EL (cell line): Measurements from ENCODE around the gene NR1D1.
A peak's percentile ranks its signal among the peaks of the same experiment; 100 is the strongest.

Experiments used
- DNase-seq: peaks from one replicate; pipeline ENCODE4 v3.0.0-alpha.2; 2016

Gene NR1D1

DNA sequence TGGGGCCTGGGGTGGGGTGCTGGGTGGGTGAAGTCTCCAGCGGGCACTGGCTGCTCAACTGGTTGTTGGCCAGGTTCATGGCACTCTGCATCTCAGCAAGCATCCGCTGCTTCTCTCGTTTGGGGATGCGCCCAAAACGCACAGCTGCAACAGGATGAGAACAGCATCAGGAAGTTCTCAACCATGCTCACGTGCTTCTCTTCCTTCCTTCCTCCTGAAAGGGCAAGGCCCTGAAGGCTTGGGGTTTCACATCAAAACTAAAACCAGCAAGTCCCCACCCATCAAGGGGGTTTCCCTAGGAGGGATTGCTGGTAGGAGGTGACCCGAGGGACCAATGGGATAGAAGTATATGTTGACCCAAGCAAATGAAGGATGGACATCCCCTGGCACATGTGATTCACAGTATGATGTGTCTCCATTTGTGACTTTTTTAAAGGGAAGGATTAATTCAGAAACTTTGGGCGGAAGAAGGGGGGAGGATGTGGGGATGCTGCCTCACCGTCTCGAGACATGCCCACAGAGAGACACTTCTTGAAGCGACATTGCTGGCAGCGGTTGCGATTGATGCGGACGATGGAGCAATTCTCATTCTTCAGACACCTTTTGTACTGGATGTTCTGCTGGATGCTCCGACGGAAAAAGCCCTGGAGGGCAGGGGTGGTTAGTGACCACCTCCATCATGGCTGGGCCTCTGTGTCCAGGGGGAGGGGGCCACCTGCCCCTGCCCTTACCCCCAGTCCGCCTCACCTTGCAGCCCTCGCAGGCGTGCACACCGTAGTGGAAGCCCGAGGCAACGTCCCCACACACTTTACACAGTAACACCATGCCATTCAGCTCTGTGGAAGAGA, 4.2 kb downstream of the NR1D1 start:
- no peak for DNase-seq

DNA sequence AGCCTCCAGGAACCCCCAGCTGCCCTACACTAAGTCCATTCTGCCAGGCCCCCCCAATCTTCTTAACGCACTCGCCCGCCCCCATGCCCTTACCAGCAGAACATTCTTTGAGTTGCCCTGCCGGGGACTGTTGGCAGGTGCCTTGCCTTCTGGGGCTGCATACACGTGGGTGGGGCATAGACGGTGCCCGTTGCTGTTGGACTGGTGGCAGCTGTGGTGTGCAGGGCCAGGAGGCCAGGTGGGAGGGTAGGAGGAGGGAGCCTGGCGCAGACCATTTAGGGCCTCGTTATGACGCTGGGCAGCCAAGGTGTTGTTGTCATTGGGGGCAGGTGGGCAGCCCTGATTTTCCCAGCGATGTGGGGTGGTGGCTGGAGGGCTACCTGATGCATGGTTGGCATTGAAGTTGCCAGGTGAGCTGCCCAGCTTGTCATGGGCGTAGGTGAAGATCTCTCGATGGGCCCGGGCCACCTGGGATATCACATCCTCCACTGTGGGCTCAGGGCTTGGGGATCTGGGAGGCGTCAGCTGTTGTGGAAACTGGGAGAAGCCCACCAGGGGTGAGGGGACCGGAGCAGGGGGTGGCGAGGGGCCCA, 4.9 kb downstream of the NR1D1 start:
- DNase-seq: no peak

DNA sequence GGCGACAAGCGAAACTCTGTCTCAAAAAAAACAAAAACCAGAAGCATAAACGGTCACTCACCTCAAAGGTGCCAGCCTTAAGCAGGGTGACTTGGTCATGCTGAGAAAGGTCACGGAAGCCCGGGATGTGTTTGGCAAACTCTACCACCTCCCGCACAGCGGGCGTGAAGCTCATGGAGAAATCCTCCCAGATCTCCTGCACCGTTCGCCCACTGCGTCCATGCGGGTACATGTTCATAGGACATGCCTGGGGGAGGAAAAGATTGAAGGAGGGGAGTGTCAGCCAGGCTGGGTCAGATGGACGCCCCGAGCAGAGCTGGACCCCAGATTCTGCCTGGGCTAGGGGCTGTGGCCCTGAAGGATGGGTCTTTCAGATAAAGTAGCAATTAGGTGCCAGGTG, 5.5 kb downstream of the NR1D1 start:
- DNase-seq: no peak

DNA sequence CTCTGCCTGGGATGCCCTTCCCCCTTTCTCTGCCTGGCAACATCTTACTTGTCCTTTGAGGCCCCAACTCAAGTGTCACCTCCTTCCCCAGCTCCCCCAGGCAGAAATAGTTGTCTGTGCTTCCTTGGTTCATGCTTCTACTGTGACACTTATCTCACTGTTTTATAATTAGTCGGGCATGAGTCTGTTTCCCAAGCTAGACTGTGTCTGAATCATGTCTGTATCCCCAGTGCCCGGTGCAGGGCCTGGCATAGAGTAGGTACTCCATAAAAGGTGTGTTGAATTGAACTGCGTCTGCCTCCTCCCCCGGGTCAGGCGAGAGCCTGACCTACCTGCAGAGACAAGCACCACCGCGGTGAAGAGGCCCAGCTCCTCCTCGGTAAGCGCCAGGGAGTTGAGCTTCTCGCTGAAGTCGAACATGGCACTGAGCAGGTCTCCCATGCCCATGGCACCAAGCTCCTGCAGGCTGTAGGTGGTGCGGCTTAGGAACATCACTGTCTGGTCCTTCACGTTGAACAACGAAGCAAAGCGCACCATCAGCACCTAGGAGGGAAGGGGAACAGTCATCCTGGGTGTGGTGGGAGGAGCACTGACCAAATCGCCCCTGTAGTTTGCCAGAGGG, 6.7 kb downstream of the NR1D1 start:
- DNase-seq: no peak

DNA sequence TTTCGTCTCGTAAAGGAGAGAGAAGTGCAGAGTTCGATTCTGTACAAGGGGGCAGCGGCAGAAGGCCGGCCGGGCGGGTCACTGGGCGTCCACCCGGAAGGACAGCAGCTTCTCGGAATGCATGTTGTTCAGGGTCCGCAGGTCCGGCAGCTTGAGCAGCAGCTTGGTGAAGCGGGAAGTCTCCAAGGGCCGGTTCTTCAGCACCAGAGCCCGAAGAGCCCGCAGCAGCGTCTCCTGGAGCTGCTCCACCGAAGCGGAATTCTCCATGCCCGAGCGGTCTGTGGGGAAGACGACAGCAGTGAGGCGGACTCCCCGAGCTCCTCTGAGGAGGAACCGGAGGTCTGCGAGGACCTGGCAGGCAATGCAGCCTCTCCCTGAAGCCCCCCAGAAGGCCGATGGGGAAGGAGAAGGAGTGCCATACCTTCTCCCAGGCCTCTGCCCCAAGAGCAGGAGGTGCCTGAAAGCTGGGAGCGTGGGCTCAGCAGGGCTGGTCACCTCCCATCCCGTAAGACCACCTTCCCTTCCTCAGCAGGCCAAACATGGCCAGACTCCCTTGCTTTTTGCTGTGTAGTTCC, 7.3 kb downstream of the NR1D1 start:
- DNase-seq: no peak

DNA sequence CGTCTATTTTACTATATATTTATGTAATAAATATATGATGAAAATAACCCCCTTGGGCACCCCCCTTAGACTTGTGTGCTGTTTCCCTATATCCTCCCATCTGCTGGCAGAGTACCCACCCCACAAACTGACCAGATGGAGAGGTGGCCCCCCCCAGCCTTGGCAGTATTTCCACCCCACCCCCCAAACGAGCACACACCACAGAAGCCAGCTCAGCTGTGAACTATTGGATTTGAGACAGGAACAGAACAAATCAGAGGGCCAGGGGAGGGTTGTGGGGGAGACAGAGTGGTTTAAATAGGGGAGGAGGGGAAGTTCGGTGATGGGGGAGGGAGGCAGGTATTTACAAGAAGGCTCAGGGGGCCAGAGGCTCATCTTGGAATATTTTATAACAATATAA, 7.8 kb downstream of the NR1D1 start:
- no peak for DNase-seq

DNA sequence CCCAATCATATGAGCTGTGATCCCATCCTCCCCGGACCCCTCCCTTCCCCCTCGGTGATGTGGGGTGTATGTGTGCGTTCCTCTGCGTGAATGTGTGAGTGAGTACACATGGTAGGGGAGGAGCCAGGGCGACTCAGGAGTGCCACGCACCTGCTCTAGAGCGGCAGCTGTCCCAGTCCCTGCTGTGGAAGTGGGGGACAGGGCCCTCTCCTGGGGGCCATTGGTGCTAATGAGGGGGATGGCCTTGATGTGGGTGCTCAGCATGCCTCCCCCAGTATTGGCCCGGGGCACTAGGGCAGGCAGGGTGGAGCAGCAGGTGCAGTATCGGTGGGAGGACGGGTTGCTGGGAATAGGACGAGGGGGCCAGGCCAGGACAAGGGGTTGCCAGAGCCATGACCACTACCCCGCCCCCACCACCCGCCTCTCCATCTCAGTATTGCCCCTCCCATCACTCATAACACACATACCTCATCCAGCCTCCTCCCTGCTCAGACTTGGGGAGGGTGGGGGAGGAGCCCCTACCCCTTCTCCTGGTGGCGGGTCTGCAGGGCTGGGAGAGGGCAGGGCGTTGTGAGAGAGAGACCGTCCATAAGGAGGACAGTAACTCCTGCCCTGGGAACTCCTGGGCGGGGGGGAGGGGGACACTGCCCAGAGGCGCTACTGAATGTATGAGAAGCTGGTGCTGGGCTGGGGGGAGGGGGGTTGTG, 8.5 kb downstream of the NR1D1 start:
- DNase-seq: no peak

DNA sequence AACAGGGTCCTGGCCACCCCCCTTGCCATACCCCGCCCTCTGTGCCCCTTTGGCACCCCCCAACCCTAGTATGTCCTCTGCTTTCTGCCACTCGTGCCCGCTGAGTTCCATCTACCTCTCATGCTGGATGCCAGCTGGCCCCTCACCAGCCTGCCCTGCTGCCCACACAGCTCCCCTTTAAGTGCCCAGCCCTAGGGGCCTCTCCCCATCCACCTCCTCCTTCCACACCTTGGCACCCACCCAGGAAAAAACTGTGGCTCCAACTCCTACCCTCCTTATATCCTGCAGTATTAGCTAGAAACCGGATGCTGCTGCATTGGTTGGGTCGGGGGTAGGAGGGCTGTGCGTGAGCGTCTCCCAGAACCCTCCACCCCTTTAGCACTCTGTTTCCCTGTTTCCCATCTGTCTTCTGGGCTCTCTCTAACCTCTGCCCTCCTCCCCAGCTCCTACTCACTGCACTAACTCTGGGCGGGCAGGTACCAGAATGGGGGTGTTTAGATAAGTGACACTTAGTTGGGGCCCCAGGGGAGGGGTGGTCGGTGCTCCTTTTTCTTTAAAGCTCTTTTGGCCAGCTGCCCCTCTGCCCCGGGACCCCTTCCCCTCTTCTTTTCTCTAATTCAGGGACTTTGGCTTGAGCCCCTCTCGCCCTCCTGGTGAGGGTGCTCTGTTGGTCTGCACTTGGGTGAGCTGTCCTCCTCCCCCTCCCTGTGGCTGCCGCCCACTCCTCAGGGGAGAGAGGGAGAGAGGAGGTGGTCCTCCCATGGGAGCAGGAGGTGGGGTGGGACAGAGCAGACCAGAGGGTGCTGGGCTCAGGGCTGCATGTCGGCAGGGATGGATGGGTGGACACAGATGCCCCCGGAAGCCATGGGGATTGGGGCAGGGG, 9.9 kb downstream of the NR1D1 start:
- DNase-seq: no peak

DNA sequence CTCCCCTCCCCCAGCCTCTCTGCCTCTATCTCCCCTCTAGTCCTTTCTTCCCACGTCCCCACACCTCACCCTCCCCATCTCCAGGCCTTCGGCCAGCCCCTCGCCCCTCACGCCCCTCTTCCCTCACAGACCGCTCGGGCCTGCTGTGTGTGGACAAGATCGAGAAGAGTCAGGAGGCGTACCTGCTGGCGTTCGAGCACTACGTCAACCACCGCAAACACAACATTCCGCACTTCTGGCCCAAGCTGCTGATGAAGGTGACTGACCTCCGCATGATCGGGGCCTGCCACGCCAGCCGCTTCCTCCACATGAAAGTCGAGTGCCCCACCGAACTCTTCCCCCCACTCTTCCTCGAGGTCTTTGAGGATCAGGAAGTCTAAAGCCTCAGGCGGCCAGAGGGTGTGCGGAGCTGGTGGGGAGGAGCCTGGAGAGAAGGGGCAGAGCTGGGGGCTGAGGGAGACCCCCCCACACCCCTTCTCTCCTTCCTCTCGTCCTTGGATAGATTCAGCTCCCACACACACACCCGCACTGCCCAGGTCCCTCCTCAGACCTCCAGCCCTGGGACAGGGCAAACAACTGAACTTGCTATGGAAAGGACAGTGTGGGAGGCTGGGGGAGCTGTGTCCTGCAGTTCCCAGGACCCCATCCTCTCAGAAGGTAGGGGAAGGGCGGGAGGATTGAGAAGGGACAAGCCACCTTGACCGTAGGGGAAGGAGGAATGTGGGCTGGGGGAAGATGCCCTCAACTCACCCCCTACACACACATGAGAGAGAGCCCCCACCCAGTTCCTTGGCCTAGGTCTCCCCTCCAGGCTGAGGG, 11.1 kb downstream of the NR1D1 start:
- no peak for DNase-seq

DNA sequence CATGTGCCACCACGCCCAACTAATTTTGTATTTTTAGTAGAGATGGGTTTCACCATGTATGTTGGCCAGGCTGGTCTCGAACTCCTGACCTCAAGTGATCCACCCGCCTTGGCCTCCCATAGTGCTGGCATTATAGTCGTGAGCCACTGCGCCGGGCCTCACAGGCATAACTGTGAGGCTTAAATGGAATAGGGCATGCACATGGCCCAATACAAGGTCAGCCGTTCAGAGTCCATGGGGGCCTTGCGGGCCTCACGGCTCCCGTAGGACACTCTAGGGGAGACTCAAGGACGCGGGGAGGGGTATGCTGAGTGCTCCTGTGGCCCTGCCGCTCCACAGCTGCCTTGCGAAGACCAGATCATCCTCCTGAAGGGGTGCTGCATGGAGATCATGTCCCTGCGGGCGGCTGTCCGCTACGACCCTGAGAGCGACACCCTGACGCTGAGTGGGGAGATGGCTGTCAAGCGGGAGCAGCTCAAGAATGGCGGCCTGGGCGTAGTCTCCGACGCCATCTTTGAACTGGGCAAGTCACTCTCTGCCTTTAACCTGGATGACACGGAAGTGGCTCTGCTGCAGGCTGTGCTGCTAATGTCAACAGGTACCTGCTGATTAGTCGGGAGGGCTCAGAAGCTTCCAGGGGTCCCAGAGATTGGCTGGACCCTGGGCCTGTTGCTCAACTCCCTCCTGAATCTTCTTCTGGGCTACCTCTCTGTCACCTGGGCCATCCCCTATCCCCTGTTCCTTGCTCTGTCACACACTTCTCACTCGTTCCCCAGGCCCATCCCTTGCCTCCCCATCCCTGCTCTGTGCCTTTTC, 12.3 kb downstream of the NR1D1 start:
- DNase-seq: no peak

DNA sequence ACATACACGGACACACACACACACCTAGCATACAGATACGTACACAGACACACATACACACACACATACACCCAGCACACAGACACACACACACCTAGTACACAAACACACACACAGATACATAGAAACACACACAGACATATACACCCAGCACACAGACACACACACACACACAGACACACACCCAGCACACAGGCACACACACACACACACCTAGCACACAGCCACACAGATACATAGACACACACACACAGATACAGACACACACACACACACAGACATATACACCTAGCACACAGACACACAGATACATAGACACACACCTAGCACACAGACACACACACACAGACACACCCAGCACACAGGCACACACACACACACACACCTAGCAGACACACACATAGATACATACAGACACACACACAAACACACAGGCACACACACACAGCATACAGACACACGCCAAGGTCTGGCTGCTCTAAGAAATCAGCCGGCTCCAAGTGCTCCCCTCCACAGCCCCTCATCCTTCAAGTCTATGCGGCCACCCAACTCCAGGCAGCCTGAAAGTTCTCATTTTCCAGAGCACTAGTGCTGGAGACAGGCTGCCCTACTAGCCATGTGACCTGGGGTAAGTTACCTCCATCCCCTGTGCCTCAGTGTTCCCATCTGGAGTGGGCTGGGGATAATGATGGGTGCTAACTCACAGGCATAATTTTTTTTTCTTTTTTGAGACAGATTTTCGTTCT, 13.2 kb downstream of the NR1D1 start:
- DNase-seq: no peak

DNA sequence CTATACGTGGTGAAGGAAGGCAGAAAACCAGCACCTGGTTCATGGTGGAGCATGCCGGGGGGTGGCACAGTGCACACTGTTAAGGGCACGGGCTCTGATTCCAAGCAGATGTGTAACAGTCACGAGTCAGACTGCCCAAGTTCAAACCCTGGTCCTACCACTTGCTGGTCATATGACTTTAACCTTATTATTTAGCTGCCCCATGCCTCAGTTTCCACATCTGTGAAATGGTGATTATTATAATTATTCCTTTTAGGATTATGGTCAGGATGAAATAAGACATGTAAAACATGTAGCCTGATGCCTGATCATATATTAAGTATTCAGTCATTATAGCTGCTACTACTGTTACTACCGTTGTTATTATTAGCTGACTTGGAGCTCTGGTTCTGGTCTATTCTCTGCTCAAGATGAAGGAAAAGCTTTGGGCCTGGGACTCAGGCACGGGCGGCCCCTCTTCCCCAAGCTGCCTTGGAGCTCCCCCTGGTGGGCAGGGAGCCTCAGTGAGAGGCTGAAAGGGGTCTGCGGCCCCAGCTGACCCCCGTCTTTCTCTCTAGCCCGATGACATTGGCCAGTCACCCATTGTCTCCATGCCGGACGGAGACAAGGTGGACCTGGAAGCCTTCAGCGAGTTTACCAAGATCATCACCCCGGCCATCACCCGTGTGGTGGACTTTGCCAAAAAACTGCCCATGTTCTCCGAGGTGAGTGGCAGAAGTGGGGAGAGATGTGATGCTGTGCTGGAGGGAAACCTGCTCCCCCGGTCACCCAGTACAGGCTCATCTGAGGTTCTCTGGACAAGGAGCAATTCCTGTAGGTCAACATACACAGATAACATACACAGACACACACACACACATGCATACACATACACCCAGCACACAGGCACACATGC, 14.0 kb downstream of the NR1D1 start:
- DNase-seq: peak; percentile 38

DNA sequence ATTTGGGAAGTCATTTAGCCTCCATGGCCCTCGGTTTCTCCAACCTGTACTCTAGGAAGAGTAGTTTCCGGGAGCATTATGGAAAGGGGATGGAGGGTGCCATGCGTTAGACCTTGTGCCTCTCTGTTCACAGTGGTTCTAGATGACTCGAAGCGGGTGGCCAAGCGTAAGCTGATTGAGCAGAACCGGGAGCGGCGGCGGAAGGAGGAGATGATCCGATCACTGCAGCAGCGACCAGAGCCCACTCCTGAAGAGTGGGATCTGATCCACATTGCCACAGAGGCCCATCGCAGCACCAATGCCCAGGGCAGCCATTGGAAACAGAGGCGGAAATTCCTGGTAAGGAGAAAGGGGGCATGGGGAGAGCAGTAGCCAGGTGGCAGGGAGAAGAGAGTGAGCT, 15.9 kb downstream of the NR1D1 start:
- no peak for DNase-seq

DNA sequence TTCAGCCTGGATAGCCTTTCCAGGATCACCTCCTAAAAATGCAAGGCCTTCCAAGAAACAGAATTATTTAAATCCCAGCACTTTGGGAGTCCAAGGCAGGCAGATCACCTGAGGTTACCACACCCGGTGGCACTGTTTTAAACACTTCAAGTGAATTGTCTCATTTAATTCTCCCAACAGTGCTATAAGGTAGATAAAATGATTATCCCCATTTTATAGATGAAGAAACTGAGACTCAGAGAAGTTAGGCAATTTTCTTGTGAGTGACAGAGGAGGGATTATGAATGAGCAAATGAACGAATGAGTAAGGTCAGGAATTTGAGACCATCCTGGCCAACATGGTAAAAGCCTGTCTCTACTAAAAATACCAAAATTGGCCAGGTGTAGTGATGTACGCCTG, 20.8 kb downstream of the NR1D1 start:
- DNase-seq: no peak

DNA sequence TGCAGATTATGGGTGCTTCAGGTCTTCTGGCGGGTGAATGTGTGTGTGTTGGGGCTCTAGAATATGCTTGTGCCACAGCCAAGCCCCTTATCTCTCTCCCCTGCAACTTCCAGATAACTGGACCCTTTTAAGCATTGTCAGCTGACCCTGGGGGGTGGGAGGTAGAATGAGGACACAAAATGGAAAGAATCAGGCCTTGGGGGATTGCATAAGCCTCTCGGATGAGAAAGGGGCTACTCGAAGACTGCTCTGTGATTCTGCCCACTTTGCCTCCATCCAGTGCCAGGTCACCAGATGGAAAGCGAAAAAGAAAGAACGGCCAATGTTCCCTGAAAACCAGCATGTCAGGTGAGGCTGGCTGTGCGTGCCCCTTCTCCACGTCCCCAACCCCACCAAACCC, 23.8 kb downstream of the NR1D1 start:
- DNase-seq: no peak

DNA sequence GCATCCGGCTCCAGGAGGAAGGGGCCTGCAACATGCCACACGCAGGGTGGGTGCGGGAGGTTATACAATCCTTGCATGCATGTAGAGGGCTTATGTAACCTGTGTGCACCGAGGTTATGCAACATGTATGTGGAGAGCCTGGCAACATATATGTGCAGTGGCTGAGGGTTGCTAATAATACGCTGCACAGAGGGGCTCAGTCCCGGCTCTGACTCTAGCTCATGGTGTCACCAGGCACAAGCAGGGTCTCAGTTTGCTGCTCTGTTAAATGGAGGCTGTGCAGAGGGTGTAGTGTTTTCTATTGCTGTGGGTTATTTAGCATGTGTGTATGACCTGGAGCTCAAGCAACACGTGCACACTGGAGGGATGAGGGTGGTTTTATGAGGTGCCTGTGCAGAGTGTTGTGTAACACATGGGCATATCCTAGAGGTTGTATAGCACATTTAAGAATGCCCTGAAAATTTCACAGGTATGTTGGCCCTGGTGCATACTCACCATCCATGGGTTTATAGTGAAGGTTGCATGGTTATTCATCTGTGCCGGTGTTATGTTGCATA, 24.4 kb downstream of the NR1D1 start:
- DNase-seq: no peak

DNA sequence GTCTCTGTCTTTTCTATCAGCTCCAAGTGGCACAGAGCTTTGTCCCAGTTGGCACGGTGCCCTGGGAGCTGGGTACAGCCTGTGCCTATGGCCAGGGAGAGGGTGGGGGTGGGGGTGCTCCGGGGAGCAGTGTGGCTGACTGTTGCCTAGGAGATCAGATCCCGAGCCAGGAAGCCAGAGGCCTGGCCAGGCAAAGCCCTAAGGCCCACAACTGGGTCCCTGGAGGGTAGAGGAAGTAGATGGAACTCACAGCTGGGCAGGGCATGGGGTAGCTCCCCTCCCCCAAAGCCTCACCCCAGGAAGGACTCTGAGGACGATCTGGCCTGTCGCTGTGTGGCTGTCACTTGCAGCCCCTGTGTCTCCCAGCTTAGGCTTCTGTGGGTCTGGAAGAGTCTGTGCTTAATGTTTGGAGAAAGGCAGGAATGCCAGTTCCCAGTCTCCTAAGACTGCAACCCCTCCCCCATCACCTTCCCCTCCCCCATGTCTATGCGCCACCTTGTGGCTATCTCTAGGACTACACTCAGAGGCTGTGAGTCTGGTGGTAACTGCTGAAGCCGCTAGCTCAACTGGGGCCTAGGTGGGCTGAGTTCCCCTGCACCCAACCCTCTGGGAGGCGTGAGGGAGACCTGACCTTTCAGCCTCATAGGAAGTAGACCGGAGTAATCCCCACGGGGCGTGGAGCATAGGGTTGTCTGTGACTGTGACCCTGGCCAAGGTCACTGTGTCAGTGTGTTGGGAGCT, 25.0 kb downstream of the NR1D1 start:
- DNase-seq: peak; percentile 51

DNA sequence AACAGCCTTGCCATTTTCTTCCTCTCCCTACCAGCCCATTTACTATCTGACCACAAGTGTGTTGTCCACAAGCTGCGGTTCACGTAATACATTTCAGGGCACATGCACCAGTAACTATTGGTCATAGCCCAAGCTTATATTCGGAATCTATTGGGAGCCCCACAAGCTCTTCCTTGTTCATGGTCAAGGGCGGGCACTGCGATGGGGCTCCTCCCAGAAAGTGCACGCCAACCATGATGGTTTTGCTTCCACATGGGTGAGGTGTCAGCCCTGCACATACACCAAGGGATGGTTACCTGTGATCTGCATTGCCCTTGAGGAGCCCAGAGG, 25.6 kb downstream of the NR1D1 start:
- no peak for DNase-seq
